Ishikawa (cell line): Measurements from ENCODE around the gene SSH2.

Experiments used
- CEBPB ChIP-seq: IDR thresholded peaks from 2 replicates; pipeline ENCODE4 v1.6.1; 2012
- CREB1 ChIP-seq: IDR thresholded peaks from 2 replicates; pipeline ENCODE4 v1.6.1; 2012; ENCODE audit warnings: low read depth
- EGR1 ChIP-seq: IDR thresholded peaks from 2 replicates; pipeline ENCODE4 v1.6.1; 2012
- EP300 ChIP-seq: IDR thresholded peaks from 2 replicates; pipeline ENCODE4 v1.6.1; 2012; ENCODE audit warnings: borderline replicate concordance
- FOXM1 ChIP-seq: IDR thresholded peaks from 2 replicates; pipeline ENCODE4 v1.6.1; 2012; ENCODE audit warnings: low read depth, borderline replicate concordance
- MAX ChIP-seq: IDR thresholded peaks from 2 replicates; pipeline ENCODE4 v1.6.1; 2012
- NFIC ChIP-seq: IDR thresholded peaks from 2 replicates; pipeline ENCODE4 v1.6.1; 2012
- RAD21 ChIP-seq: IDR thresholded peaks from 2 replicates; pipeline ENCODE4 v1.6.1; 2012; ENCODE audit warnings: low read depth
- TAF1 ChIP-seq: IDR thresholded peaks from 2 replicates; pipeline ENCODE4 v1.6.1; 2012; ENCODE audit warnings: low read depth, mild to moderate bottlenecking
- TCF12 ChIP-seq: IDR thresholded peaks from 2 replicates; pipeline ENCODE4 v1.6.1; 2012; ENCODE audit warnings: low read depth
- TEAD4 ChIP-seq: IDR thresholded peaks from 2 replicates; pipeline ENCODE4 v1.6.1; 2012
- YY1 ChIP-seq: IDR thresholded peaks from 2 replicates; pipeline ENCODE4 v1.6.1; 2012; ENCODE audit warnings: low read depth
- ZBTB7A ChIP-seq: IDR thresholded peaks from 2 replicates; pipeline ENCODE4 v1.6.1; 2012; ENCODE audit warnings: low read depth
- TF ChIP-seq, protein P1 (sequence below): IDR thresholded peaks from 2 replicates; pipeline ENCODE4 v1.6.1; 2012
- TF ChIP-seq, protein P2 (sequence below): IDR thresholded peaks from 2 replicates; pipeline ENCODE4 v1.6.1; 2012; ENCODE audit warnings: low read depth, mild to moderate bottlenecking

SSH2 gene

GRCh38 chr17:29828676-29829284, 101.2 kb downstream of the SSH2 start:
- no peak for TF ChIP-seq TEAD4
- no peak for TF ChIP-seq RAD21
- TF ChIP-seq CEBPB = no peak
- no peak for TF ChIP-seq YY1
- TF ChIP-seq TCF12 = no peak
- TF ChIP-seq MAX = no peak
- TF ChIP-seq NFIC = no peak
- TF ChIP-seq ZBTB7A = no peak
- TF ChIP-seq, protein P1, sequence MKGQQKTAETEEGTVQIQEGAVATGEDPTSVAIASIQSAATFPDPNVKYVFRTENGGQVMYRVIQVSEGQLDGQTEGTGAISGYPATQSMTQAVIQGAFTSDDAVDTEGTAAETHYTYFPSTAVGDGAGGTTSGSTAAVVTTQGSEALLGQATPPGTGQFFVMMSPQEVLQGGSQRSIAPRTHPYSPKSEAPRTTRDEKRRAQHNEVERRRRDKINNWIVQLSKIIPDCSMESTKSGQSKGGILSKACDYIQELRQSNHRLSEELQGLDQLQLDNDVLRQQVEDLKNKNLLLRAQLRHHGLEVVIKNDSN = no peak
- TF ChIP-seq EGR1 = no peak
- TF ChIP-seq, protein P2, sequence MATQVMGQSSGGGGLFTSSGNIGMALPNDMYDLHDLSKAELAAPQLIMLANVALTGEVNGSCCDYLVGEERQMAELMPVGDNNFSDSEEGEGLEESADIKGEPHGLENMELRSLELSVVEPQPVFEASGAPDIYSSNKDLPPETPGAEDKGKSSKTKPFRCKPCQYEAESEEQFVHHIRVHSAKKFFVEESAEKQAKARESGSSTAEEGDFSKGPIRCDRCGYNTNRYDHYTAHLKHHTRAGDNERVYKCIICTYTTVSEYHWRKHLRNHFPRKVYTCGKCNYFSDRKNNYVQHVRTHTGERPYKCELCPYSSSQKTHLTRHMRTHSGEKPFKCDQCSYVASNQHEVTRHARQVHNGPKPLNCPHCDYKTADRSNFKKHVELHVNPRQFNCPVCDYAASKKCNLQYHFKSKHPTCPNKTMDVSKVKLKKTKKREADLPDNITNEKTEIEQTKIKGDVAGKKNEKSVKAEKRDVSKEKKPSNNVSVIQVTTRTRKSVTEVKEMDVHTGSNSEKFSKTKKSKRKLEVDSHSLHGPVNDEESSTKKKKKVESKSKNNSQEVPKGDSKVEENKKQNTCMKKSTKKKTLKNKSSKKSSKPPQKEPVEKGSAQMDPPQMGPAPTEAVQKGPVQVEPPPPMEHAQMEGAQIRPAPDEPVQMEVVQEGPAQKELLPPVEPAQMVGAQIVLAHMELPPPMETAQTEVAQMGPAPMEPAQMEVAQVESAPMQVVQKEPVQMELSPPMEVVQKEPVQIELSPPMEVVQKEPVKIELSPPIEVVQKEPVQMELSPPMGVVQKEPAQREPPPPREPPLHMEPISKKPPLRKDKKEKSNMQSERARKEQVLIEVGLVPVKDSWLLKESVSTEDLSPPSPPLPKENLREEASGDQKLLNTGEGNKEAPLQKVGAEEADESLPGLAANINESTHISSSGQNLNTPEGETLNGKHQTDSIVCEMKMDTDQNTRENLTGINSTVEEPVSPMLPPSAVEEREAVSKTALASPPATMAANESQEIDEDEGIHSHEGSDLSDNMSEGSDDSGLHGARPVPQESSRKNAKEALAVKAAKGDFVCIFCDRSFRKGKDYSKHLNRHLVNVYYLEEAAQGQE = no peak
- no peak for TF ChIP-seq FOXM1
- TF ChIP-seq TAF1 = no peak
- TF ChIP-seq EP300 = no peak
- no peak for TF ChIP-seq CREB1

DNA sequence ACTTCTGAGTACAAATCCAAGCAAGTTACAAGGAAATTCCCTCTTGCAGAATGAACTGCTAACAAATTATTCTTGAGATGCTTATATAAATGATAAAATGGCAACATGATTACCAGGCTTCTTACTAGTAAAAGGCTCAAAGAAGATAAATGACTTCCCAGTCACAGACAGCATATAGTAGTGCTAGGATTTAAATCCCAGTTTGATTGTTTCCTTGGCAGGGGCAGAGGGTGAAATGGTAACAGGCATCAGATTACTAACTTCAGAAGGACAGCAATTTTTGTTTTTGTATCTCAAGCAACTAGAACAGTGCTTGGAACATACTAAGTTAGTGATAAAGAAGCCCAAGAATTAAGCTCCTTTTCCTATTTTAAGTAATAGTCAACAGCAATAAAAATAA, 102.8 kb downstream of the SSH2 start:
- TF ChIP-seq NFIC (no peak), TAF1 (no peak), EGR1 (no peak), CREB1 (no peak), MAX (no peak), TEAD4 (no peak), FOXM1 (no peak), RAD21 (no peak), CEBPB (no peak), TCF12 (no peak), YY1 (no peak), EP300 (no peak), ZBTB7A (no peak)
- TF ChIP-seq, protein P2 = no peak
- TF ChIP-seq, protein P1 = no peak

DNA sequence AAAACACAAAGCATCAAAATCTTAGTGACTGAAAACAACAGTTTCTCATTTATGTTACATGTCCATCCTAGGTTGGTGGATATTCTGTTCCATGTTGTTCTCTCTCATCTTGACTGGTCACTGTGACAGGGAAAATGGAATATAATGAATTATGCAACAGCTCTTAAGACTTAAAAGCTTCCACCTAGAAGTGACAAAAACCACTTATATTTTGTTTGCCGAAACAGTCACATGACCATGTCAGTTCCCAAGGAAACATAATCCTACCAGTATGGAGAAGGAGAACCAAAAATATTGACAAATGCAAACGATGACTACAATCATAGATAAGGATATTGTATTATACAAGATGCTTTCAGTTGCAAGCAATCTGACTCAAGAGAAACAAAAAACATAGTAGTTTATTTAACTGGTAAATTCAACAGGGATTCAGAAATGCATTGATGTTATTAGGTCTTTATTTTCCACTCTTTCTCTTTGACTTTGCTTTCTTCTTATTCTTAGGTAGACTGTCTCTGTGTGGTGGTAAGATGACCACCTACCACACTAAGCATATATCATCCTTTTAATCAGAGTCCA, 103.8 kb downstream of the SSH2 start:
- TF ChIP-seq RAD21 = no peak
- TF ChIP-seq TAF1 = no peak
- TF ChIP-seq, protein P2 = no peak
- no peak for TF ChIP-seq YY1
- no peak for TF ChIP-seq FOXM1
- TF ChIP-seq TEAD4 = no peak
- TF ChIP-seq CEBPB = no peak
- TF ChIP-seq TCF12 = no peak
- TF ChIP-seq, protein P1 = no peak
- TF ChIP-seq EGR1 = no peak
- TF ChIP-seq MAX = no peak
- TF ChIP-seq CREB1 = no peak
- no peak for TF ChIP-seq NFIC

GRCh38 chr17:29825604-29826003, 104.4 kb downstream of the SSH2 start:
- no peak for TF ChIP-seq FOXM1
- no peak for TF ChIP-seq YY1
- TF ChIP-seq, protein P2 = no peak
- no peak for TF ChIP-seq EP300
- TF ChIP-seq CREB1 = no peak
- no peak for TF ChIP-seq NFIC
- TF ChIP-seq TCF12 = no peak
